CD14-positive monocyte (primary cell): Measurements from ENCODE around the gene AHCTF1. TPM values are rescaled to one million over a fixed set of nuclear protein-coding genes. Genes with fewer than 3 reads are reported as not detected.

Experiments used
- DNase-seq, 3 donors: peaks; one replicate each; pipeline ENCODE4 v3.0.0-alpha.2; 2011 to 2022
- H2AFZ ChIP-seq: 2 replicates; pipeline ENCODE4 v1.6.0; 2012; ENCODE audit warnings: mild to moderate bottlenecking, low read depth, low read length, inconsistent platforms; ENCODE audit not compliant: insufficient read depth, poor library complexity, severe bottlenecking
- H3K27ac ChIP-seq, 2 donors: 1 replicate in 1 of 2; 2 replicates in 1 of 2; pipeline ENCODE4 v1.5.1; 2012 to 2013; ENCODE audit warnings: low read length in 2 of 2, control low read depth in 1 of 2, inconsistent platforms in 1 of 2, low read depth in 1 of 2, mild to moderate bottlenecking in 1 of 2
- H3K27me3 ChIP-seq, 2 donors: one replicate each; pipeline versions ENCODE4 v1.6.0 to v1.6.1; 2011 to 2013; ENCODE audit warnings: low read length in 2 of 2; ENCODE audit not compliant: control insufficient read depth in 2 of 2, insufficient read depth in 2 of 2
- H3K36me3 ChIP-seq, 2 donors: replicated peaks in 1 of 2; 1 replicate in 1 of 2; 2 replicates in 1 of 2; pipeline versions ENCODE4 v1.5.1 to v1.6.1; 2012 to 2013; ENCODE audit warnings: low read length in 2 of 2, control low read depth in 1 of 2, inconsistent platforms in 1 of 2, mild to moderate bottlenecking in 1 of 2; ENCODE audit not compliant: insufficient read depth in 2 of 2, control insufficient read depth in 1 of 2
- H3K4me1 ChIP-seq, 2 donors: 1 replicate in 1 of 2; 2 replicates in 1 of 2; pipeline versions ENCODE4 v1.5.1 to v1.6.1; 2012 to 2013; ENCODE audit warnings: low read length in 2 of 2, control low read depth in 1 of 2, inconsistent platforms in 1 of 2, mild to moderate bottlenecking in 1 of 2, moderate library complexity in 1 of 2; ENCODE audit not compliant: insufficient read depth in 2 of 2, control insufficient read depth in 1 of 2
- H3K4me2 ChIP-seq: replicated peaks from 2 replicates; pipeline ENCODE3; 2012; ENCODE audit warnings: low read length, moderate library complexity, mild to moderate bottlenecking; ENCODE audit not compliant: poor library complexity, severe bottlenecking; ENCODE audit errors: extremely low read depth
- H3K4me3 ChIP-seq, 3 experiments: fragments of 200-600 bp in 1 of 3; sonication (generic) in 1 of 3; replicated peaks in 1 of 3; 1 replicate in 2 of 3; 2 replicates in 1 of 3; pipeline ENCODE4 v1.5.1; 2011 to 2013; ENCODE audit warnings: low read length in 3 of 3, mild to moderate bottlenecking in 3 of 3, control low read depth in 2 of 3, low read depth in 2 of 3, inconsistent platforms in 1 of 3, moderate library complexity in 1 of 3
- H3K79me2 ChIP-seq: 2 replicates; pipeline ENCODE4 v1.6.0; 2012; ENCODE audit warnings: mild to moderate bottlenecking, control low read depth, inconsistent platforms, low read length, moderate library complexity; ENCODE audit not compliant: insufficient read depth
- H3K9ac ChIP-seq: 2 replicates; pipeline ENCODE4 v1.6.0; 2017; ENCODE audit warnings: low read length, mild to moderate bottlenecking; ENCODE audit not compliant: insufficient read depth, poor library complexity, severe bottlenecking
- H3K9me3 ChIP-seq, 2 donors: replicated peaks in 1 of 2; 1 replicate in 1 of 2; 2 replicates in 1 of 2; pipeline versions ENCODE4 v1.5.1 to v1.6.1; 2012 to 2013; ENCODE audit warnings: low read length in 2 of 2, control low read depth in 1 of 2; ENCODE audit not compliant: control insufficient read depth in 1 of 2, insufficient read depth in 1 of 2
- H4K20me1 ChIP-seq: 2 replicates; pipeline ENCODE4 v1.6.0; 2012; ENCODE audit warnings: mild to moderate bottlenecking, low read length, control low read depth, moderate library complexity; ENCODE audit not compliant: insufficient read depth
- H3K27ac Mint-ChIP-seq, 7 donors: one replicate each; pipeline ENCODE4 v1.8.0; 2020; ENCODE audit warnings: mild to moderate bottlenecking in 7 of 7, mixed read lengths in 7 of 7, moderate library complexity in 6 of 7, inconsistent platforms in 2 of 7
- H3K27me3 Mint-ChIP-seq, 3 donors: one replicate each; pipeline ENCODE4 v1.8.0; 2021 to 2022; ENCODE audit warnings: low read depth in 3 of 3, mild to moderate bottlenecking in 3 of 3, mixed read lengths in 3 of 3, moderate library complexity in 3 of 3, inconsistent platforms in 1 of 3
- H3K36me3 Mint-ChIP-seq, 2 donors: one replicate each; pipeline ENCODE4 v1.8.0; 2020; ENCODE audit warnings: mixed read lengths in 2 of 2, inconsistent platforms in 1 of 2, mild to moderate bottlenecking in 1 of 2
- H3K4me1 Mint-ChIP-seq: one replicate; pipeline ENCODE4 v1.8.0; 2020; ENCODE audit warnings: mild to moderate bottlenecking, mixed read lengths
- H3K4me3 Mint-ChIP-seq, 2 donors: one replicate each; pipeline ENCODE4 v1.8.0; 2020; ENCODE audit warnings: mild to moderate bottlenecking in 2 of 2, mixed read lengths in 2 of 2, moderate library complexity in 1 of 2
- H3K9me3 Mint-ChIP-seq, 7 donors: one replicate each; pipeline ENCODE4 v1.8.0; 2020 to 2022; ENCODE audit warnings: mixed read lengths in 7 of 7, mild to moderate bottlenecking in 6 of 7, moderate library complexity in 6 of 7, inconsistent platforms in 2 of 7
- WGBS: methylation state at CpG from one replicate; pipeline ENCODE4 v1.1.5; 2013; ENCODE audit warnings: missing lambda C conversion rate; ENCODE audit not compliant: insufficient coverage; 5-methylcytosine and 5-hydroxymethylcytosine counted together
- intact Hi-C, 2 donors: fragments of 100-400 bp; cut with micrococcal nuclease; formaldehyde crosslinking; loops; one replicate each; pipeline versions ENCODE4 v1.15.0 to v1.15.1; 2023
- polyA plus RNA-seq, 3 donors: library from polyadenylated mRNA; depleted of rRNA in 1 of 3; unstranded in 2 of 3; stranded (reverse) in 1 of 3; fragments of 300-500 nt in 2 of 3; fragments of >200 nt in 1 of 3; fragmentation: Illumina TruSeq in 2 of 3; gene quantifications; 1 replicate in 2 of 3; 2 replicates in 1 of 3; pipeline ENCODE4 v1.2.3, GENCODE V29; 2012 to 2021
- TF ChIP-seq, protein P1 (sequence below): fragments of 200-600 bp; IDR thresholded peaks from one replicate; pipeline ENCODE4 v1.8.0; 2022; ENCODE audit warnings: antibody characterized with exemption, mild to moderate bottlenecking

AHCTF1 gene
- polyA plus RNA-seq, 3 donors: 2.4 to 8.8 (median 5.4) TPM

DNA sequence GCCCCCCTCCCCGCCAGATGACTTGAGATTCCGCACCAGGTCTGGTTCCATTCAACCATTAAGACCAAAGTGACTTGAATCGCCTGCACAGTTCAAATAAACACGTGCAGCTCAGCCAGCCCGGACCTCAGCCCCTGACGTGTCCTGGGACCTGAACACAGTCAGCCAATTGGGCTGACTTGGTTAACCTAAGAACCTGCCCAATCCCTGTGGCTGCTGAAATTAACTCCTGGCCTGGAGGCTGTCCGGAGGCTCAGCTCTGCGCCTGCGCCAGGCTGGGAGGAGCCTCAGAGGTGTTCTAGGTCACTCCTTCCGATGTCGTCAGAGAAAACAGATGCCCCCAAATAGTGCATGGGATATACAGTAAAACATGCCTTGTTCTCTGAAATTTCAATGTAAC is 134.2 kb downstream of the AHCTF1 start:
- no peak overlapping the region for H3K9ac ChIP-seq
- DNase-seq: no peak
- peaks cover 9% of the 10 kb centered on the region in 2 donors for H3K4me1 ChIP-seq
- Mint-ChIP-seq H3K4me1 (peaks cover 16% of the 10 kb centered on the region), H3K27ac (no peak overlapping the region), H3K4me3 (no peak overlapping the region), H3K36me3 (no peaks in the 10 kb centered on the region), H3K27me3 (peaks cover 0 to 9% (median 8%) of the 10 kb centered on the region in 3 donors), H3K9me3 (peaks cover 0 to 7% (median 2%) of the 10 kb centered on the region in 7 donors)
- H3K4me2 ChIP-seq: no peak overlapping the region
- H3K36me3 ChIP-seq: no peaks in the 10 kb centered on the region
- H3K9me3 ChIP-seq: peaks cover 0 to 4% of the 10 kb centered on the region in 2 donors
- intact Hi-C loops: no loop called here
- no peaks in the 10 kb centered on the region for H3K27me3 ChIP-seq
- 98% methylated on average over 5 of the region's 11 CpGs for WGBS
- H4K20me1 ChIP-seq: no peaks in the 10 kb centered on the region
- H2AFZ ChIP-seq: no peak overlapping the region
- TF ChIP-seq, protein P1, sequence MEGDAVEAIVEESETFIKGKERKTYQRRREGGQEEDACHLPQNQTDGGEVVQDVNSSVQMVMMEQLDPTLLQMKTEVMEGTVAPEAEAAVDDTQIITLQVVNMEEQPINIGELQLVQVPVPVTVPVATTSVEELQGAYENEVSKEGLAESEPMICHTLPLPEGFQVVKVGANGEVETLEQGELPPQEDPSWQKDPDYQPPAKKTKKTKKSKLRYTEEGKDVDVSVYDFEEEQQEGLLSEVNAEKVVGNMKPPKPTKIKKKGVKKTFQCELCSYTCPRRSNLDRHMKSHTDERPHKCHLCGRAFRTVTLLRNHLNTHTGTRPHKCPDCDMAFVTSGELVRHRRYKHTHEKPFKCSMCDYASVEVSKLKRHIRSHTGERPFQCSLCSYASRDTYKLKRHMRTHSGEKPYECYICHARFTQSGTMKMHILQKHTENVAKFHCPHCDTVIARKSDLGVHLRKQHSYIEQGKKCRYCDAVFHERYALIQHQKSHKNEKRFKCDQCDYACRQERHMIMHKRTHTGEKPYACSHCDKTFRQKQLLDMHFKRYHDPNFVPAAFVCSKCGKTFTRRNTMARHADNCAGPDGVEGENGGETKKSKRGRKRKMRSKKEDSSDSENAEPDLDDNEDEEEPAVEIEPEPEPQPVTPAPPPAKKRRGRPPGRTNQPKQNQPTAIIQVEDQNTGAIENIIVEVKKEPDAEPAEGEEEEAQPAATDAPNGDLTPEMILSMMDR: no peak
- H3K4me3 ChIP-seq: no peak overlapping the region
- H3K27ac ChIP-seq: no peak overlapping the region
- H3K79me2 ChIP-seq: no peaks in the 10 kb centered on the region

DNA sequence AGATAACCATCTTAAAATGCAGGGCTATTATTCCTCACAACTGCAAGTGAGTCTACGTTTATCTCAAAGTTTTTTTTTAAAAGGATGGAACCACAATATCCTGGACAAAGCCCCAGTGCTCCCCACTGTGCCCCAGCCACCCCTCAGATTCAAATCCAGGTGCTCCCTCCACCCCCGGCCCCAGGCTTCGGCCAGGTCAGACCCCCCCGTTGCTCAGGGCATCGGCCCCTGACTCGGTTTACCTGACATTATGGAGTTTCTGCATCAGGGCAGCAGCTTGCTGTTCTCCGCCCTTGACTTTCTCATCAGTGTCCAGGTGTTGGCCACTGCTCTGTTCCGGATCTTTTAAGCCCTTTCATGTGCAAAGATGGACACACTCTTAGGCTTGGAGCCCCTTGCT is 134.6 kb downstream of the AHCTF1 start:
- no peaks in the 10 kb centered on the region for H4K20me1 ChIP-seq
- TF ChIP-seq, protein P1: no peak
- H3K9ac ChIP-seq: no peak overlapping the region
- H3K27ac ChIP-seq: no peak overlapping the region
- H2AFZ ChIP-seq: no peak overlapping the region
- H3K27ac Mint-ChIP-seq: no peak overlapping the region
- H3K27me3 Mint-ChIP-seq: peaks cover 0 to 6% (median 5%) of the 10 kb centered on the region in 3 donors
- H3K4me3 Mint-ChIP-seq: no peak overlapping the region
- H3K79me2 ChIP-seq: no peaks in the 10 kb centered on the region
- DNase-seq: no peak
- H3K36me3 ChIP-seq: no peaks in the 10 kb centered on the region
- H3K9me3 Mint-ChIP-seq: peaks cover 0 to 6% (median 2%) of the 10 kb centered on the region in 7 donors
- H3K9me3 ChIP-seq: no peaks in the 10 kb centered on the region
- peaks cover 9% of the 10 kb centered on the region in 2 donors for H3K4me1 ChIP-seq
- H3K4me3 ChIP-seq: no peak overlapping the region
- 84% methylated on average over 8 of the region's 8 CpGs for WGBS
- no peaks in the 10 kb centered on the region for H3K36me3 Mint-ChIP-seq
- H3K4me2 ChIP-seq: no peak overlapping the region
- no peaks in the 10 kb centered on the region for H3K27me3 ChIP-seq
- H3K4me1 Mint-ChIP-seq: peaks cover 16% of the 10 kb centered on the region
- intact Hi-C loops: no loop called here
